H1 (cell line): ENCODE measurements around the gene SLC17A8. TPM values are rescaled to one million over a fixed set of nuclear protein-coding genes. Genes with fewer than 3 reads are reported as not detected.

Source experiments
- CTCF ChIA-PET: fragments of 300-600 bp; sonication (Branson Sonifier 250); formaldehyde crosslinking; loops from one replicate; lab custom pipeline; 2021; ENCODE audit not compliant: partially characterized antibody; lab: Charles Lee
- POLR2A ChIA-PET: fragments of 300-600 bp; sonication (Branson Sonifier 250); formaldehyde crosslinking; loops from one replicate; lab custom pipeline; 2021; ENCODE audit warnings: inconsistent platforms; ENCODE audit not compliant: partially characterized antibody; lab: Charles Lee
- DNase-seq, 2 experiments: peaks; one replicate each; pipeline versions ENCODE4 v3.0.0 to v3.0.0-alpha.2; 2010 to 2022; ENCODE audit warnings: low spot score in 2 of 2, low read depth in 1 of 2, mixed read lengths in 1 of 2
- FAIRE-seq: peaks from 2 replicates; lab custom pipeline; 2011; peaks lifted over from hg19 to GRCh38; lab: Jason Lieb, UNC
- H2AFZ ChIP-seq: 2 replicates; pipeline ENCODE4 v1.8.1; 2012; ENCODE audit warnings: low read length, inconsistent platforms
- H2AK5ac ChIP-seq: 2 replicates; pipeline ENCODE4 v1.6.1; 2013; ENCODE audit warnings: low read depth, low read length
- H2BK120ac ChIP-seq: replicated peaks from 2 replicates; pipeline ENCODE3; 2013; ENCODE audit warnings: low read depth, low read length, inconsistent platforms
- H2BK12ac ChIP-seq: 2 replicates; pipeline ENCODE4 v1.6.1; 2013; ENCODE audit warnings: low read depth, low read length
- H2BK15ac ChIP-seq: 2 replicates; pipeline ENCODE4 v1.6.1; 2013; ENCODE audit warnings: low read length
- H2BK20ac ChIP-seq: 2 replicates; pipeline ENCODE4 v1.6.1; 2013; ENCODE audit warnings: low read length
- H2BK5ac ChIP-seq: 2 replicates; pipeline ENCODE4 v1.6.1; 2013; ENCODE audit warnings: low read depth, low read length
- H3K14ac ChIP-seq: 2 replicates; pipeline ENCODE4 v1.6.1; 2013; ENCODE audit warnings: inconsistent platforms; ENCODE audit not compliant: insufficient read length
- H3K18ac ChIP-seq: 2 replicates; pipeline ENCODE4 v1.6.1; 2013; ENCODE audit warnings: low read length; ENCODE audit errors: extremely low read depth
- H3K23ac ChIP-seq: 2 replicates; pipeline ENCODE4 v1.6.1; 2013; ENCODE audit warnings: inconsistent platforms; ENCODE audit not compliant: insufficient read length
- H3K23me2 ChIP-seq: 2 replicates; pipeline ENCODE4 v1.6.1; 2013; ENCODE audit warnings: low read depth, low read length
- H3K27ac ChIP-seq: 2 replicates; pipeline ENCODE4 v1.6.1; 2011; ENCODE audit warnings: low read depth, low read length, inconsistent platforms
- H3K27me3 ChIP-seq, 4 experiments: replicated peaks in 1 of 4; 1 replicate in 1 of 4; 2 replicates in 3 of 4; pipeline versions ENCODE4 v1.6.1 to v1.8.1; 2011 to 2013; ENCODE audit warnings: low read length in 3 of 4, mild to moderate bottlenecking in 3 of 4, inconsistent platforms in 2 of 4, mixed read lengths in 2 of 4, moderate library complexity in 1 of 4; ENCODE audit not compliant: control insufficient read depth in 3 of 4, insufficient read depth in 3 of 4; ENCODE audit errors: extremely low read depth in 1 of 4
- H3K36me3 ChIP-seq, 4 experiments: 2 replicates each; pipeline versions ENCODE4 v1.6.1 to v1.8.1; 2011 to 2013; ENCODE audit warnings: mild to moderate bottlenecking in 4 of 4, low read length in 3 of 4, moderate library complexity in 2 of 4, control low read depth in 1 of 4, inconsistent platforms in 1 of 4; ENCODE audit not compliant: insufficient read depth in 4 of 4, control insufficient read depth in 2 of 4
- H3K4ac ChIP-seq: replicated peaks from 2 replicates; pipeline ENCODE3; 2013; ENCODE audit warnings: low read length, low read depth, mixed read lengths, inconsistent platforms; ENCODE audit not compliant: insufficient read length
- H3K4me1 ChIP-seq, 4 experiments: replicated peaks in 1 of 4; 1 replicate in 1 of 4; 2 replicates in 3 of 4; pipeline versions ENCODE4 v1.6.1 to v1.8.1; 2011 to 2013; ENCODE audit warnings: low read length in 3 of 4, inconsistent platforms in 2 of 4, mixed read lengths in 1 of 4; ENCODE audit not compliant: insufficient read depth in 4 of 4, control insufficient read depth in 3 of 4
- H3K4me2 ChIP-seq, 2 experiments: 2 replicates each; pipeline versions ENCODE4 v1.6.1 to v1.8.1; 2011 to 2013; ENCODE audit warnings: low read depth in 2 of 2, low read length in 2 of 2, control low read depth in 1 of 2, inconsistent platforms in 1 of 2, mild to moderate bottlenecking in 1 of 2; ENCODE audit not compliant: insufficient read depth in 1 of 2
- H3K4me3 ChIP-seq, 4 experiments: fragments of 200-600, 300-600 bp in 1 of 4; sonication (generic), shearing (Covaris generic), sonication (Bioruptor Twin) in 1 of 4; 2 replicates each; pipeline versions ENCODE4 v1.5.1 to v1.8.1; 2011 to 2016; ENCODE audit warnings: low read length in 4 of 4, low read depth in 3 of 4, control low read depth in 2 of 4, inconsistent platforms in 2 of 4, mild to moderate bottlenecking in 2 of 4, mixed read lengths in 1 of 4, moderate library complexity in 1 of 4; ENCODE audit not compliant: insufficient read depth in 2 of 4; ENCODE audit errors: extremely low read depth in 1 of 4
- H3K56ac ChIP-seq: replicated peaks from 2 replicates; pipeline ENCODE3; 2013; ENCODE audit warnings: low read depth, mild to moderate bottlenecking, mixed read lengths, low read length, inconsistent platforms; ENCODE audit not compliant: insufficient read length
- H3K79me1 ChIP-seq: 2 replicates; pipeline ENCODE4 v1.6.1; 2013; ENCODE audit warnings: low read depth, low read length, control low read depth
- H3K79me2 ChIP-seq, 2 experiments: 2 replicates each; pipeline versions ENCODE4 v1.6.1 to v1.8.1; 2012 to 2013; ENCODE audit warnings: low read length in 2 of 2, mild to moderate bottlenecking in 2 of 2, inconsistent platforms in 1 of 2; ENCODE audit not compliant: insufficient read depth in 2 of 2, control insufficient read depth in 1 of 2
- H3K9ac ChIP-seq, 4 experiments: replicated peaks in 1 of 4; 1 replicate in 1 of 4; 2 replicates in 3 of 4; pipeline versions ENCODE4 v1.6.1 to v1.8.1; 2011 to 2013; ENCODE audit warnings: low read depth in 3 of 4, low read length in 3 of 4, control low read depth in 2 of 4, mild to moderate bottlenecking in 2 of 4, moderate library complexity in 2 of 4, inconsistent platforms in 1 of 4; ENCODE audit errors: extremely low read depth in 1 of 4
- H3K9me3 ChIP-seq, 2 experiments: 2 replicates each; pipeline versions ENCODE4 v1.6.1 to v1.8.1; 2012 to 2013; ENCODE audit warnings: mild to moderate bottlenecking in 2 of 2, moderate library complexity in 2 of 2, control low read depth in 1 of 2, inconsistent platforms in 1 of 2, low read depth in 1 of 2, low read length in 1 of 2, mixed read lengths in 1 of 2; ENCODE audit not compliant: insufficient read depth in 2 of 2
- H4K20me1 ChIP-seq, 2 experiments: replicated peaks in 1 of 2; 2 replicates each; pipeline versions ENCODE3 to v1.8.1; 2011 to 2013; ENCODE audit warnings: inconsistent platforms in 2 of 2, low read length in 2 of 2, mild to moderate bottlenecking in 1 of 2; ENCODE audit not compliant: insufficient read depth in 2 of 2, control insufficient read depth in 1 of 2
- H4K5ac ChIP-seq: 2 replicates; pipeline ENCODE4 v1.6.1; 2013; ENCODE audit warnings: low read length, low read depth, mixed read lengths, inconsistent platforms; ENCODE audit not compliant: insufficient read length
- H4K8ac ChIP-seq: 2 replicates; pipeline ENCODE4 v1.8.0; 2013; ENCODE audit warnings: mild to moderate bottlenecking, moderate library complexity, low read length, inconsistent platforms; ENCODE audit not compliant: insufficient read depth; ENCODE audit errors: extremely low read depth
- H4K91ac ChIP-seq: replicated peaks from 2 replicates; pipeline ENCODE3; 2013; ENCODE audit warnings: low read length, mixed read lengths, inconsistent platforms; ENCODE audit not compliant: insufficient read length
- ATF2 ChIP-seq: IDR thresholded peaks from 2 replicates; pipeline ENCODE4 v1.6.1; 2012; ENCODE audit warnings: low read length, inconsistent platforms
- BRCA1 ChIP-seq: IDR thresholded peaks from 2 replicates; pipeline ENCODE4 v1.6.1; 2012; ENCODE audit warnings: low read depth, low read length, improper control_type of control experiment
- CTBP2 ChIP-seq: IDR thresholded peaks from 2 replicates; pipeline ENCODE4 v1.7.0; 2011; ENCODE audit warnings: borderline replicate concordance, mild to moderate bottlenecking, moderate library complexity, mixed read lengths, low read length; ENCODE audit not compliant: insufficient read depth, insufficient read length
- EGR1 ChIP-seq: IDR thresholded peaks from 2 replicates; pipeline ENCODE4 v1.6.1; 2011; ENCODE audit warnings: low read depth, low read length, borderline replicate concordance
- FOSL1 ChIP-seq: IDR thresholded peaks from 2 replicates; pipeline ENCODE4 v1.6.1; 2011; ENCODE audit warnings: mild to moderate bottlenecking, low read depth, low read length, moderate library complexity; ENCODE audit not compliant: insufficient read depth
- GABPA ChIP-seq: IDR thresholded peaks from 2 replicates; pipeline ENCODE4 v1.6.1; 2011; ENCODE audit warnings: mild to moderate bottlenecking, low read length, moderate library complexity, borderline replicate concordance; ENCODE audit not compliant: insufficient read depth
- KDM1A ChIP-seq: fragments of 200-600, 300-600 bp; sonication (generic); IDR thresholded peaks from 2 replicates; pipeline ENCODE4 v1.7.1; 2016; ENCODE audit warnings: mild to moderate bottlenecking, low read length, borderline replicate concordance
- KDM4A ChIP-seq: IDR thresholded peaks from one replicate; pipeline ENCODE4 v1.7.1; 2012; ENCODE audit warnings: low read depth, mild to moderate bottlenecking, moderate library complexity, low read length, inconsistent platforms; ENCODE audit not compliant: severe bottlenecking
- KDM5A ChIP-seq: fragments of 200-600 bp; IDR thresholded peaks from 2 replicates; pipeline ENCODE4 v1.7.1; 2012; ENCODE audit warnings: mild to moderate bottlenecking, low read length, inconsistent platforms, mixed read lengths
- RAD21 ChIP-seq, 2 experiments: IDR thresholded peaks in 1 of 2; conservative IDR thresholded peaks in 1 of 2; 2 replicates each; pipeline ENCODE4 v1.6.1; 2011; ENCODE audit warnings: low read depth in 2 of 2, low read length in 2 of 2, improper control_type of control experiment in 1 of 2, inconsistent platforms in 1 of 2, mild to moderate bottlenecking in 1 of 2, moderate library complexity in 1 of 2
- RXRA ChIP-seq: IDR thresholded peaks from 2 replicates; pipeline ENCODE4 v1.6.1; 2011; ENCODE audit warnings: low read depth, mild to moderate bottlenecking, low read length, moderate library complexity; ENCODE audit not compliant: insufficient read depth
- TEAD4 ChIP-seq: IDR thresholded peaks from 2 replicates; pipeline ENCODE4 v1.6.1; 2012; ENCODE audit warnings: low read depth, low read length, inconsistent platforms, mixed read lengths
- YY1 ChIP-seq: IDR thresholded peaks from 2 replicates; pipeline ENCODE4 v1.6.1; 2011; ENCODE audit warnings: low read depth, mild to moderate bottlenecking, low read length
- polyA plus RNA-seq, 7 experiments: library from polyadenylated mRNA; depleted of rRNA in 3 of 7; stranded (reverse) in 5 of 7; unstranded in 2 of 7; fragments of >200 nt in 5 of 7; fragments of 200-250 nt in 2 of 7; gene quantifications; 1 replicate in 5 of 7; 2 replicates in 1 of 7; 4 replicates in 1 of 7; pipeline versions ENCODE4 v1.2.1 to v1.2.3, GENCODE V29; 2011 to 2013; ENCODE audit warnings: missing spikeins in 2 of 7, mixed read lengths in 2 of 7
- total RNA-seq: library from RNA; stranded (reverse); fragmentation: NEBNext Ultra II Directional; extraction: Animal tissue kit (Norgen Biotek cat#: 25700); gene quantifications from 2 replicates; pipeline ENCODE4 v1.2.1, GENCODE V29; 2021

Gene SLC17A8
- total and polyA plus RNA-seq, 2 of the 8 experiments (the other 6 are each of a cell fraction or from before 2014, with no cell fraction given), result 0.14 to 0.30 TPM

- Histone ChIP-seq H2BK5ac (no peak overlapping the region), H3K4me1 (no peaks in the 10 kb centered on the region), H3K4ac (no peak overlapping the region), H2AK5ac (no peak overlapping the region), H3K9me3 (peaks cover 0 to 3% of the 10 kb centered on the region in 2 experiments; a peak in 1 of 4 replicates), H2AFZ (no peak overlapping the region), H2BK120ac (no peak overlapping the region), H2BK20ac (no peak overlapping the region), H2BK12ac (no peak overlapping the region), H4K20me1 (no peaks in the 10 kb centered on the region), H3K79me2 (no peaks in the 10 kb centered on the region), H3K14ac (no peak overlapping the region), H3K27ac (no peak overlapping the region), H2BK15ac (no peak overlapping the region), H3K23me2 (no peaks in the 10 kb centered on the region), H4K5ac (no peak overlapping the region), H3K27me3 (no peaks in the 10 kb centered on the region), H3K79me1 (no peaks in the 10 kb centered on the region), H3K23ac (no peak overlapping the region), H3K9ac (no peak overlapping the region), H3K4me3 (no peak overlapping the region), H4K91ac (no peak overlapping the region), H3K4me2 (no peak overlapping the region), H3K18ac (no peak overlapping the region), H3K56ac (no peak overlapping the region), H4K8ac (no peak overlapping the region), H3K36me3 (no peaks in the 10 kb centered on the region)
- ChIA-PET POLR2A (interaction anchor here (0.6 kb wide), 1 partner anchor 63 kb away, joined by 3 read pairs; no protein-coding TSS in a partner anchor), CTCF (interaction anchor here (1.1 kb wide), 1 partner anchor 12 kb away, joined by 3 read pairs; no protein-coding TSS in a partner anchor)
- FAIRE-seq (no peak), DNase-seq (no peak)
- no peak for TF ChIP-seq KDM5A
- no peak for TF ChIP-seq BRCA1
- TF ChIP-seq KDM4A, result no peak
- TF ChIP-seq FOSL1, result no peak
- no peak for TF ChIP-seq TEAD4
- no peak for TF ChIP-seq RXRA
- TF ChIP-seq EGR1, result no peak
- no peak for TF ChIP-seq KDM1A
- TF ChIP-seq ATF2, result no peak
- no peak for TF ChIP-seq GABPA
- TF ChIP-seq YY1, result no peak
- no peak for TF ChIP-seq CTBP2
- no peak for TF ChIP-seq RAD21 (IDR thresholded peaks at IDR 0.05 in 1 of 2, conservative IDR thresholded peaks at IDR 0.05 in 1 of 2; ENCODE audit: low read depth in 2 of 2, low read length in 2 of 2)
Observed at GRCh38 chr12:100422646-100423045, 65.8 kb downstream of the SLC17A8 start.
